RWPE2 (cell line): Measurements from ENCODE around the gene FSTL5.
A peak's percentile ranks its signal among the peaks of the same experiment; 100 is the strongest.

Experiments used
- ATAC-seq: fragments of 200-7000 bp; cut with Tn5 transposase; 3 replicates; pipeline ENCODE4 v1.9.1; 2021; ENCODE audit warnings: low read depth
- DNase-seq: peaks from one replicate; pipeline ENCODE4 v3.0.0-alpha.2; 2020; ENCODE audit warnings: low spot score
- H3K27ac ChIP-seq: fragments of 450-650 bp; 2 replicates; pipeline ENCODE4 v1.5.1; 2017; ENCODE audit warnings: mild to moderate bottlenecking; ENCODE audit not compliant: poor library complexity, severe bottlenecking
- H3K27me3 ChIP-seq: fragments of 250-450 bp; sonication (Bioruptor Pico); 2 replicates; pipeline ENCODE4 v1.5.1; 2021; ENCODE audit warnings: mild to moderate bottlenecking, moderate library complexity; ENCODE audit not compliant: insufficient read depth, poor library complexity, severe bottlenecking
- H3K36me3 ChIP-seq: fragments of 250-450 bp; sonication (Bioruptor Pico); 2 replicates; pipeline ENCODE4 v1.5.1; 2020; ENCODE audit warnings: low read depth, mild to moderate bottlenecking, moderate library complexity
- H3K4me1 ChIP-seq: fragments of 250-450 bp; sonication (Bioruptor Pico); 2 replicates; pipeline ENCODE4 v1.5.1; 2021; ENCODE audit warnings: mild to moderate bottlenecking, moderate library complexity; ENCODE audit not compliant: insufficient read depth, poor library complexity, severe bottlenecking
- H3K4me3 ChIP-seq: fragments of 250-450 bp; sonication (Bioruptor Pico); 2 replicates; pipeline ENCODE4 v1.5.1; 2021; ENCODE audit warnings: mild to moderate bottlenecking, moderate library complexity; ENCODE audit not compliant: severe bottlenecking
- H3K9me3 ChIP-seq: fragments of 250-450 bp; sonication (Bioruptor Pico); 2 replicates; pipeline ENCODE4 v1.5.1; 2021; ENCODE audit warnings: mild to moderate bottlenecking, moderate library complexity; ENCODE audit not compliant: severe bottlenecking
- CTCF ChIP-seq: fragments of 450-650 bp; IDR thresholded peaks from one replicate; pipeline ENCODE4 v1.5.1; 2017; ENCODE audit warnings: mild to moderate bottlenecking, moderate library complexity; ENCODE audit not compliant: poor library complexity, severe bottlenecking

Gene FSTL5

GRCh38 chr4:161577579-161578301, 586.1 kb downstream of the FSTL5 start:
- DNase-seq (no peak), ATAC-seq (peak; percentile 31; the same call in 1 of the 3 replicates)
- no peak for TF ChIP-seq CTCF
- Histone ChIP-seq H3K9me3 (no peaks in the 10 kb centered on the region), H3K4me3 (no peak overlapping the region), H3K36me3 (no peaks in the 10 kb centered on the region), H3K4me1 (peaks cover 8% of the 10 kb centered on the region), H3K27ac (no peak overlapping the region), H3K27me3 (no peaks in the 10 kb centered on the region)

GRCh38 chr4:161573836-161574235, 590.0 kb downstream of the FSTL5 start:
- Histone ChIP-seq H3K27ac (no peak overlapping the region), H3K27me3 (no peaks in the 10 kb centered on the region), H3K4me1 (peaks cover 8% of the 10 kb centered on the region), H3K36me3 (no peaks in the 10 kb centered on the region), H3K9me3 (no peaks in the 10 kb centered on the region), H3K4me3 (no peak overlapping the region)
- no peak for ATAC-seq
- no peak for TF ChIP-seq CTCF
- no peak for DNase-seq

- no peaks in the 10 kb centered on the region for H3K9me3 ChIP-seq
- no peaks in the 10 kb centered on the region for H3K27me3 ChIP-seq
- no peak overlapping the region for H3K27ac ChIP-seq
- H3K4me3 ChIP-seq, result no peak overlapping the region
- DNase-seq (no peak), ATAC-seq (no peak)
- H3K4me1 ChIP-seq, result no peaks in the 10 kb centered on the region
- TF ChIP-seq CTCF, result peak; percentile 77
- H3K36me3 ChIP-seq, result no peaks in the 10 kb centered on the region
These were observed 599.5 kb downstream of the FSTL5 start for GRCh38 chr4:161564230-161564834.

GRCh38 chr4:161555689-161556660, 607.8 kb downstream of the FSTL5 start:
- peak; percentile 36; the same call in 1 of the 3 replicates for ATAC-seq
- H3K9me3 ChIP-seq, result peaks cover 2% of the 10 kb centered on the region
- H3K27me3 ChIP-seq, result no peaks in the 10 kb centered on the region
- peaks cover 9% of the 10 kb centered on the region for H3K4me1 ChIP-seq
- H3K27ac ChIP-seq, result no peak overlapping the region
- H3K36me3 ChIP-seq, result no peaks in the 10 kb centered on the region
- TF ChIP-seq CTCF, result no peak
- H3K4me3 ChIP-seq, result no peak overlapping the region
- DNase-seq, result no peak
